Effector memory CD8-positive, alpha-beta T cell (primary cell): ENCODE data around the gene HES4.

ENCODE experiments used
- ATAC-seq: fragments of 150-1000 bp; cut with Tn5 transposase; replicated peaks from 2 replicates; pipeline ENCODE4 v1.10.0; 2021; ENCODE audit warnings: mild to moderate bottlenecking, moderate library complexity
- DNase-seq, 3 experiments: peaks; one replicate each; pipeline ENCODE4 v3.0.0; 2021
- H3K27ac Mint-ChIP-seq, 2 donors: one replicate each; pipeline ENCODE4 v1.8.0; 2022; ENCODE audit warnings: mild to moderate bottlenecking in 2 of 2, mixed read lengths in 2 of 2, moderate library complexity in 2 of 2
- H3K27me3 Mint-ChIP-seq, 2 donors: one replicate each; pipeline ENCODE4 v1.8.0; 2022; ENCODE audit warnings: mixed read lengths in 2 of 2
- H3K36me3 Mint-ChIP-seq: one replicate; pipeline ENCODE4 v1.8.0; 2022; ENCODE audit warnings: mild to moderate bottlenecking, moderate library complexity, mixed read lengths; ENCODE audit not compliant: insufficient read depth
- H3K4me1 Mint-ChIP-seq, 2 donors: one replicate each; pipeline ENCODE4 v1.8.0; 2022; ENCODE audit warnings: low read depth in 2 of 2, mixed read lengths in 2 of 2
- H3K4me3 Mint-ChIP-seq, 2 donors: one replicate each; pipeline ENCODE4 v1.8.0; 2022; ENCODE audit warnings: mild to moderate bottlenecking in 2 of 2, mixed read lengths in 2 of 2, moderate library complexity in 2 of 2
- H3K9me3 Mint-ChIP-seq, 2 donors: one replicate each; pipeline ENCODE4 v1.8.0; 2022; ENCODE audit warnings: mixed read lengths in 2 of 2

The HES4 gene

GRCh38 chr1:973459-974292 is 26.2 kb downstream of the HES4 start:
- Mint-ChIP-seq H3K27ac (no peak overlapping the region), H3K9me3 (no peaks in the 10 kb centered on the region), H3K4me3 (no peak overlapping the region), H3K36me3 (no peaks in the 10 kb centered on the region), H3K4me1 (peaks cover 5 to 9% of the 10 kb centered on the region in 2 donors), H3K27me3 (peaks cover 13 to 44% of the 10 kb centered on the region in 2 donors)
- DNase-seq (no peak), ATAC-seq (no peak)

GRCh38 chr1:972726-973458 is 27.0 kb downstream of the HES4 start:
- H3K4me1 Mint-ChIP-seq = peaks cover 5 to 6% of the 10 kb centered on the region in 2 donors
- H3K4me3 Mint-ChIP-seq = no peak overlapping the region
- ATAC-seq = no peak
- no peaks in the 10 kb centered on the region for H3K36me3 Mint-ChIP-seq
- DNase-seq = no peak
- no peaks in the 10 kb centered on the region for H3K9me3 Mint-ChIP-seq
- H3K27ac Mint-ChIP-seq = no peak overlapping the region
- peaks cover 13 to 45% of the 10 kb centered on the region in 2 donors for H3K27me3 Mint-ChIP-seq

GRCh38 chr1:971751-972506 is 28.0 kb downstream of the HES4 start:
- DNase-seq (no peak), ATAC-seq (no peak)
- H3K4me3 Mint-ChIP-seq = no peak overlapping the region
- H3K9me3 Mint-ChIP-seq = no peaks in the 10 kb centered on the region
- peaks cover 5 to 6% of the 10 kb centered on the region in 2 donors for H3K4me1 Mint-ChIP-seq
- H3K27ac Mint-ChIP-seq = no peak overlapping the region
- peaks cover 13 to 45% of the 10 kb centered on the region in 2 donors for H3K27me3 Mint-ChIP-seq
- no peaks in the 10 kb centered on the region for H3K36me3 Mint-ChIP-seq

DNA sequence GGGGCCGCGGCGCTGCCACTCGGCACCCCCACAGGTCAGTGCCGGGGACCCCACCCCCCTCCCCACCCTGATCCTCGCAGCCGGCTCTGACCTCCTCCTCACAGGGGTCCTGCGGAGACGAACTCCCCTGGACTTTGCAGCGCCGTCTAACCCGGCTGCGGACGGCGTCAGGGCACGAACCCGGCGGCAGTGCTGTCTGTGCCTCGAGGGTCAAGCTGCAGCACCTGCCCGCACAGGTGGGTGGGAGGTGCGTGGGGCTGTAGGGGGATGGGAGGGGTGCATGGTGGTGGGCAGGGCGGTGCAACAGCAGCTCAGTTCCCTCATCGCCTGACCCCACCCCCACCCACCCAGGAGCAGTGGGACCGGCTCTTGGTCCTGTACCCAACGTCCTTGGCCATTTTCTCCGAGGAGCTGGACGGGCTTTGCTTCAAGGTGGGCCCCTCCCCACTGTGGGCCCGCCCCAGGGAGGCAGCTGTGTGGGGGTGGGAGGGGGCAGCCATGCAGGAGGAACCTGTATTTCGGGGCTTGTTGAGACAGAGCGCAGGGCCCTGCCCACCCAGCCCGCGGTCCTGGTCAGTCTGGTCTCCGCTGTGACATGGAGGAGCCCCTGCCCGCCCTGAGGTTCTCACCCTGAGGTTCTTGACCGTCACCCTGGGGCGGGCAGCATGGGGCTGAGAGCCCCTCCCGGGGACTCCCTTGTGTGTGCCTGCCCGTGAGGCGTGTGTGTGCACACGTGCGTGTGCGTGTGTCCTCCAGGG is 28.7 kb downstream of the HES4 start:
- DNase-seq = no peak
- peaks cover 5 to 6% of the 10 kb centered on the region in 2 donors for H3K4me1 Mint-ChIP-seq
- H3K27ac Mint-ChIP-seq = no peak overlapping the region
- H3K36me3 Mint-ChIP-seq = no peaks in the 10 kb centered on the region
- H3K9me3 Mint-ChIP-seq = no peaks in the 10 kb centered on the region
- no peak overlapping the region for H3K4me3 Mint-ChIP-seq
- peaks cover 13 to 44% of the 10 kb centered on the region in 2 donors for H3K27me3 Mint-ChIP-seq
- ATAC-seq = no peak

- no peak for ATAC-seq
Measured at GRCh38 chr1:970242-970972, 29.5 kb downstream of the HES4 start.

GRCh38 chr1:969260-969855 is 30.5 kb downstream of the HES4 start:
- Mint-ChIP-seq H3K27ac (no peak overlapping the region), H3K4me1 (no peaks in the 10 kb centered on the region), H3K4me3 (no peak overlapping the region)

More at GRCh38 chr1:970242-970972, 29.5 kb downstream of the HES4 start:
- Mint-ChIP-seq H3K27me3 (peaks cover 6 to 36% of the 10 kb centered on the region in 2 donors), H3K4me1 (no peaks in the 10 kb centered on the region), H3K4me3 (no peak overlapping the region), H3K27ac (no peak overlapping the region), H3K36me3 (no peaks in the 10 kb centered on the region), H3K9me3 (no peaks in the 10 kb centered on the region)
- no peak for DNase-seq

DNA sequence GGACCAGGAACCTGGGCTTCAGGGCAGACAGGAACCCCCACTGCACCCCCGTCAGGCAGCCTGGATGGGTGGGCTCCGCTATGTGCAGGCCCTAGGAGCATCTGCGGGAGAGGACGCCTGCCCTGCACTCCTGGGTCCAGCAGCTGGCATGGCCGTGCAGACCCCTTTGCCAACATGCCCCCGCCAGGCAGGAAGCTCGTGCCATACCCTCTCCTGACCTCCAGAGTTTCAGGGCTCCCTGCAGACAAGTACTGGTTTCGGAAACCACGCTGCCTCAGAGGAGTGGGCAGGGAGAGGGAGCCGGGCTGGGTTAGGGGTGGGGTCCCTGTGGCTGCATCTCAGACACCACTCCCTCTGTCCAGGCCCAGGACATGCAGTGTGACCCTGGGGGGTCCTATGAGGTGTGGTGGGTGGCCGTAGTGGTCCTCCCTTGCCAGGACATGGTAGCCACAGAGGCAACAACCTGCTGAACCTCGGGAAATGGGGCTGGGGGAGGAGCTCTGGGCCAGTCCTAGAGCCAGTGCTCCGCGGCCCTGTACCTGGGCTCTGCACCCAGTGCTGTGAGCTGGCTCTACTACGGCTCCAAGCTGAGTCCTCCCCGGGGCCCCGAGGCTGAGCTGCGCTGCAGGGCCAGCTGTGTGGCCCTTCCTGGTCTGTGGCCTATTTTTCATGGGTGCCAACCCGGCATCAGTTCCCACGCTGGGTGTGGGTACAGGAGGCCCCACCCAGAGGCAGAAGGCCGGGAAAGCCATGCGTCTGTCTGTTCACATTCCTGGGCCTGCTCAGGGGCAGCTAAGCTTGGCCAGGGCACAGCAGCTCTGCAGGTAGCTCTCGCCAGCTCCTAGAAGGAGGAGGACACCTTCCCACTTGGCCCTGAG is 32.2 kb downstream of the HES4 start:
- H3K27me3 Mint-ChIP-seq = peaks cover 0 to 16% of the 10 kb centered on the region in 2 donors
- no peaks in the 10 kb centered on the region for H3K36me3 Mint-ChIP-seq
- H3K9me3 Mint-ChIP-seq = no peaks in the 10 kb centered on the region
- ATAC-seq = no peak
- no peak overlapping the region for H3K27ac Mint-ChIP-seq
- no peaks in the 10 kb centered on the region for H3K4me1 Mint-ChIP-seq
- H3K4me3 Mint-ChIP-seq = peak overlapping the region; percentile 18 to 36
- no peak for DNase-seq

More at GRCh38 chr1:969260-969855, 30.5 kb downstream of the HES4 start:
- Mint-ChIP-seq H3K9me3 (no peaks in the 10 kb centered on the region), H3K27me3 (peaks cover 0 to 26% of the 10 kb centered on the region in 2 donors), H3K36me3 (no peaks in the 10 kb centered on the region)
- DNase-seq = no peak
- no peak for ATAC-seq

GRCh38 chr1:966704-967300 is 33.1 kb downstream of the HES4 start:
- Mint-ChIP-seq H3K9me3 (no peaks in the 10 kb centered on the region), H3K4me1 (peaks cover 0 to 4% of the 10 kb centered on the region in 2 donors), H3K36me3 (no peaks in the 10 kb centered on the region), H3K4me3 (peak overlapping the region; percentile 67 to 75), H3K27me3 (peaks cover 0 to 16% of the 10 kb centered on the region in 2 donors), H3K27ac (no peak overlapping the region)
- ATAC-seq (peak; percentile 93), DNase-seq (peak; percentile 46 to 51 (median 47))

GRCh38 chr1:966135-966703 is 33.7 kb downstream of the HES4 start, which contains the start of gene PLEKHN1:
TSS of gene PLEKHN1 (plus strand) at chr1:966482. CDS start at chr1:966532, 50 bp downstream.
- H3K27me3 Mint-ChIP-seq = peaks cover 0 to 16% of the 10 kb centered on the region in 2 donors
- peak within 1 kb of the TSS; percentile 67 to 75 for H3K4me3 Mint-ChIP-seq
- ATAC-seq (peak; percentile 34), DNase-seq (no peak)
- peaks cover 0 to 4% of the 10 kb centered on the region in 2 donors for H3K4me1 Mint-ChIP-seq
- H3K36me3 Mint-ChIP-seq = no peaks in the 10 kb centered on the region
- no peak within 1 kb of the TSS for H3K27ac Mint-ChIP-seq
- no peaks in the 10 kb centered on the region for H3K9me3 Mint-ChIP-seq

GRCh38 chr1:965526-966134 is 34.3 kb downstream of the HES4 start:
- H3K4me3 Mint-ChIP-seq = peak overlapping the region; percentile 23 to 38
- H3K4me1 Mint-ChIP-seq = peaks cover 0 to 4% of the 10 kb centered on the region in 2 donors
- ATAC-seq = no peak
- H3K27ac Mint-ChIP-seq = no peak overlapping the region
- H3K27me3 Mint-ChIP-seq = peaks cover 0 to 16% of the 10 kb centered on the region in 2 donors
- H3K9me3 Mint-ChIP-seq = no peaks in the 10 kb centered on the region
- no peak for DNase-seq
- no peaks in the 10 kb centered on the region for H3K36me3 Mint-ChIP-seq
